ENCODE measurements around the gene SIMC1. TPM values are rescaled to one million over a fixed set of nuclear protein-coding genes. Genes with fewer than 3 reads are reported as not detected.

SIMC1 gene
- total RNA-seq, 1 donor, result 11.0 TPM

- no peak for DNase-seq (ENCODE audit: low read depth in 2 of 3, low spot score in 2 of 3)
Observed at GRCh38 chr5:176384991-176385390, 146.8 kb downstream of the SIMC1 start.

DNA sequence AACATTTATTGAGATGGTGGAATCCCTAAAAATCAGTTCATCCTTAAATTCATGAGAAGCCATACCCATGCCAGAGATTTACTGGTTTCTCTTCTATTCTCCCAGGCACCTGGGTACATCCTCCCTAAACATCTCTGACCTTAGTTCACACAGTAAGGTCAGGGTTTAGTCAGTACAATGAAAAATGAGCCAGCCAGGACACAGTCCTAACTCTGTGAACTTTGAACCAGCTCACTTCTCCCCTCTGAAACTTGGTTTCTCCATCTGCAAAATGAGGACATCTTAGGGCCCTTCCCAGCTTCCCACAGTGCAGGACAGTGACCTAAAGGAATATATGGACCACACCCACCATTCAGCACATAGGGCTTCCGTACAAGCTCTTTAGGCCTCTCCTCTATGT, 148.3 kb downstream of the SIMC1 start:
- no peak for DNase-seq (ENCODE audit: low read depth in 2 of 3, low spot score in 2 of 3)

DNA sequence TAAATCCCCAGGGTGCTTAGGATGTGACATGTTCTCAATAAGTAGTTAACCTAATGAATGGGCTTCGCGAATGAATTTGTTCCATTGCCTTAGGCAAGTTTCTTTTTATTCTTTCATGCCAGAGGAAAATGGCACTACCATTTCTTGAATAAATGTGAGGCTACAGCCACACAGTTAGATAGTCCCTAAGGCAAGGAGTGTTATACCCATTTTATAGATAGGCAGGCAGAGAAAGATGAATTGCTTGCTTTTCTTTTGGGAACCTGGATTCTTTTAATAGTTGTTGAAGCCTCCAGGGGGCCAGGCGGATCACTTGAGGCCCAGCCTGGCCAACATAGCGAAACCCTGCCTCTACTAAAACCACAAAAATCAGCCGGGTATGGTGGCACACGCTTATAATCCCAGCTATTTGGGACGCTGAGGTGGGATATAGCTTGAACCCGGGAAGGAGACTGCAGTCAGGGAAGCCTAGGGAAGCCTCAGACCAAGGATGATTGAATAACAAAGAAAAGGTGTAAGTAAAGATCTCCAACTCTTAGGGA, 149.2 kb downstream of the SIMC1 start:
- DNase-seq (ENCODE audit: low read depth in 2 of 3, low spot score in 2 of 3), result no peak

DNA sequence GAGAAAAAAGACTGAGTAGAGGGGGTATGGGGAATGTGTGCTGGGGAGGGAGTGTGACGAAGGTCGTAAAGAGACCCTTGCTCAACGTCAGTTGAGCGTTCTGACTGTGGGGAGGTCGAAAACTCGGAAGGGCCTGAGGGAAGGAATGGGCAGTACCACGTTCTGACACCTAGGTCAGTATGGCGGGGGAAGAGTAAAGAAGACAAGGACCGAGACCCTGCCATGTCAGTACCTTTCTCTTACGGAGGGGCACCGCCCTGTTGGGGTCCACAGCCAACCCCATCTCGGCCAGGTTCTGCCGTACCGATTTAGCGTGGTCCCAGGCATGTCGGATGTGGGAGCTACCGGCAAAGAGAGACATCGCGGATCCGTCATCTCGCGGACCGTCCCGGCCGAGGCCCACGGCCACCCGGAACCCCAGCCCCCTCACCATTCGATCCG, 149.8 kb downstream of the SIMC1 start:
- DNase-seq (ENCODE audit: low read depth in 2 of 3, low spot score in 2 of 3), result peak in 1 of 3 donors; percentile 10

DNA sequence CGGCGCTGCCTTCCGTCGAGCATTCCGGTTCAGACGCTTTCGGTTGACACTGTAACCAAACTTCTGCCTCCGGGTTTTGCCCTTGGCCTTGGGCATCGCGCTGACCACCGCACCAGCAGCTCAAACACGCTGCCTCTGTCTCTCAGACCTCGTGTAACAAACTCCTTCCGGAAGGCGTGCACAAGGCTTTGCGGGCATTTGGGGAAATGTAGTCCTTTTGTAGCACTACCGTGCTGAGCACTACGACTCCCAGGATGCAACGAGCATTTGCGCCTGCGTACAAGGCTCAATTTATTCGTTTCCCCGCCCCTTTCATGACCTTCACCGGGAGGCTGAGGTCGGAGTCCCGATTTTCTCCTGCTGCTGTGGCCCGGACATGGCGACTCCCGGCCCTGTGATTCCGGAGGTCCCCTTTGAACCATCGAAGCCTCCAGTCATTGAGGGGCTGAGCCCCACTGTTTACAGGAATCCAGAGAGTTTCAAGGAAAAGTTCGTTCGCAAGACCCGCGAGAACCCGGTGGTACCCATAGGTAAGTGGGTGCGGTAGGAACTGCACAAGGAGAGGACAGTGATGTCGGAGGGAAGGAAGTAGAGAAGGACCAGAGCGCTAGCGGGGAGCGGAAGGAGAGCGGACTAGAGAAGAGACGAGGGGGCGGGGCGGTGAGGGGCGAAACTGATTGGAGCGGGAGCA, 150.4 kb downstream of the SIMC1 start, which contains the start of the genes HIGD2A and NOP16:
Gene HIGD2A (plus strand): TSS at position 308 of the 691 bp plus-strand sequence. CDS start 69 bp downstream, at position 377.
Gene NOP16 (minus strand): TSS at position 155 of the 691 bp plus-strand sequence. CDS start 59 bp downstream, at position 96.
- DNase-seq (ENCODE audit: low read depth in 2 of 3, low spot score in 2 of 3), result peak; percentile 95 to 100 (median 99)

DNA sequence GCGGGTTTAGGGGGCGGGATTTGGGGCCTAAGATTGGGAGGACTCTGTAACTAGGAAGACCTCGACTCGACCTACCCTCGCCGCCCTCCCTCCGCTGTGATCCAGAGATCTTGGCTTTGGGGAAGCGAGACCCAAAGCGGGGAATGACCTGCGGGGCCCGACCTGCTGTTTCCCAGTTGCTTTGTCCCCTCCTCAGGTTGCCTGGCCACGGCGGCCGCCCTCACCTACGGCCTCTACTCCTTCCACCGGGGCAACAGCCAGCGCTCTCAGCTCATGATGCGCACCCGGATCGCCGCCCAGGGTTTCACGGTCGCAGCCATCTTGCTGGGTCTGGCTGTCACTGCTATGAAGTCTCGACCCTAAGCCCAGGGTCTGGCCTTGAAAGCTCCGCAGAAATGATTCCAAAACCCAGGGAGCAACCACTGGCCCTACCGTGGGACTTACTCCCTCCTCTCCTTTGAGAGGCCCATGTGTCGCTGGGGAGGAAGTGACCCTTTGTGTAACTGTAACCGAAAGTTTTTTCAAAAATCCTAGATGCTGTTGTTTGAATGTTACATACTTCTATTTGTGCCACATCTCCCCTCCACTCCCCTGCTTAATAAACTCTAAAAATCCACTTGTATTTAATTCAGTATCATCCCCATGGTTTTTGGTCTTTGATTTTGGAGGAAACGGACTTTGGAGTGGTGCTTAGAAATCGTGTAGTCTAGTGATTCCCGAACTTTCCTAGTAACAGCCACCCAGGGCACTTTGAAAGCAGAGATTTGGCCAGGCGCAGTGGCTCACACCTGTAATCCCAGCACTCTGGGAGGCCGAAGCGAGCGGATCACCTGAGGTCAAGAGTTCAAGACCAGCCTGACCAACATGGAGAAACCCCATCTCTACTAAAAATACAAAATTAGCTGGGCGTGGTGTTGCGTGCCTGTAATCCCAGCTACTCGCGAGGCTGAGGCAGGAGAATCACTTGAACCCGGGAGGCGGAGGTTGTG, 151.2 kb downstream of the SIMC1 start:
- DNase-seq (ENCODE audit: low read depth in 2 of 3, low spot score in 2 of 3), result no peak

- no peak for DNase-seq (ENCODE audit: low read depth in 2 of 3, low spot score in 2 of 3)
Observed at GRCh38 chr5:176391479-176391878, 153.3 kb downstream of the SIMC1 start.

GRCh38 chr5:176391999-176392398, 153.8 kb downstream of the SIMC1 start:
- DNase-seq (ENCODE audit: low read depth in 2 of 3, low spot score in 2 of 3), result no peak

GRCh38 chr5:176392526-176392925, 154.3 kb downstream of the SIMC1 start:
- no peak for DNase-seq (ENCODE audit: low read depth in 2 of 3, low spot score in 2 of 3)

DNA sequence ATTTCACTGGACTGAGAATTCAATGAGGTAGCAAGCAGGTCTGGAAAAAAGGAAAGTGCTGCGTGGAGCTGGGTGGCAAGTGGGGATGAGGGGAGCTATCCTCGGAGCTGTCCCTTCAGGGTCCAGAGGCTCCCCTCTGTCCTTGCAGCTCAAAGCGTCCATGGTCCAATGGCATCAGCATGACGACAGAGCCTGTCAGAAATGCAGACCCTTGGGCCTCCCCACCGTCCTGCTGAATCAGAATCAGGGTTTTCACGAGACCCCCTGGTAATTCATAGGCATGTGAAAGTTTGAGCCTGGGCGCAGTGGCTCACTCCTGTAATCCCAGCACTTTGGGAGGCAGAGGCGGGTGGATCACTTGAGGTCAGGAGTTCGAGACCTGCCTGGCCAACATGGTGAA, 155.9 kb downstream of the SIMC1 start:
- no peak for DNase-seq (ENCODE audit: low read depth in 2 of 3, low spot score in 2 of 3)

- DNase-seq (ENCODE audit: low read depth in 2 of 3, low spot score in 2 of 3), result no peak
Observed at GRCh38 chr5:176394881-176395675, 156.9 kb downstream of the SIMC1 start.

Small RNA genes lying within 50 kb of the gene (small RNA-seq; reads per million reads assigned to genes)
- gene MIR1271, result 4.9 reads per million, percentile 87 among the genes with 10 or more reads in this experiment

Other genes with a start within 250 kb of the SIMC1 start
- 56.3 TPM for gene KIAA1191, start 123.3 kb downstream of the SIMC1 start, total RNA-seq
- gene ARL10, start 127.1 kb downstream of the SIMC1 start, total RNA-seq, result 17.8 TPM
- 16.7 TPM for gene NOP16, start 150.2 kb downstream of the SIMC1 start, total RNA-seq
- gene HIGD2A, start 150.3 kb downstream of the SIMC1 start, total RNA-seq, result 108 TPM
- 48.7 TPM for gene CLTB, start 178.1 kb downstream of the SIMC1 start, total RNA-seq
- gene FAF2, start 210.0 kb downstream of the SIMC1 start, total RNA-seq, result 15.9 TPM

All from hematopoietic multipotent progenitor cell (in vitro differentiated cells).